ENCODE data around the gene AATK.
"Not testable (repeated sequence)": the region's sequence is repeated elsewhere in the genome, so short reads cannot be mapped to it uniquely, and the experiment has no call there.

AATK gene

DNA sequence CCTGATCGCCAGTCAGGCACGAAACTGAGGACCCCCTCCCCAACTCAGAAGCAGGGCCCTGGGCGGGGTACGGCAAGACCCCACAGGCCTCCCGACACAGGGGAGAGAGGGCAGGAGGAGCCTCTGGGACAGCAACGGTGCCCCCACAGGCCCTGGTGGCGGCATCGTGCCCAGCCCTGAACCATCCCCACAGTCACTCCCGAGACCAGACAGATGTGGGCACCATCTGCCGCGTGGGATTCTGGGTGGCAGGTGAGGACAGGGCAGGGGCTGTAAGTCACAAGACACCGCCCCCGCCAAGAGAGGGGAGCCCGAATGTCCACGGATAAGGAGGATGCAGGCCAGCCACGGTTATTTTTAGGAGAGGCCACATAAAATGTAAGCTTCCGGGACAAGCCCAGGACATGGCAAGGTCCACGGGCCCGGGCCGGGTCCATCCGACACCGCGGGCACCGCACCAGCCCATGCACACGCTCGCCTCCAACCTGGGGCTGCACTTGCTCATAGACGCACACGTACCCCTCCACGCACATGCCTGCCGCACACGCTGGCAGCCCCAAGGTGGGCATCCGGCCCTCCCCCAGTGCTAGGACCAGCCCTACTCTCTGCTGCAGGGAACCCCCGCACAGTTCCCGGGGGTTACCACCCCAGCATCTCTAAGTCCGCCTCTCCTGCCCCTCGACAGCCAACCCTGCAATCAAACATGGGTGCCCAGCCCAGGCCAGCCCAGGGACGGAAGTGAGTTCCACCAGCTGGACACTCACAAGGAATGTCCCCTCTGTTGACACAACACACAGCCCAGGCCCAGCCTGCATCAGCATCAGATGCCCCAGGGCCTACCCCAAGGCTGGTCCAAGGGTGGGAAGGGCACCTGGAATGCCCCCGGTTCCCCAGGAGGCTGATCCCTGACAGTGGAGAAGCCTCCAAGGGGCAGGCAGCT is 8.9 kb downstream of the AATK start:
- TF ChIP-seq YY1 (IDR thresholded peaks at IDR 0.05; ENCODE audit: insufficient read depth, insufficient read length) (no peak), SUZ12 (IDR thresholded peaks at IDR 0.05; ENCODE audit: extremely low read depth, insufficient read depth, insufficient read length) (no peak), ZNF274 (IDR thresholded peaks at IDR 0.05; ENCODE audit: low read depth, low read length) (no peak)
- no peak for DNase-seq (ENCODE audit: low read depth, low spot score)
- no peak overlapping the region for H3K4me3 ChIP-seq (ENCODE audit: insufficient read length, low read depth)
- H3K36me3 ChIP-seq (ENCODE audit: insufficient read depth, insufficient read length, low read length): no peaks in the 10 kb centered on the region
- no peaks in the 10 kb centered on the region for H3K9me3 ChIP-seq (ENCODE audit: insufficient read depth, low read length)
- H3K4me1 ChIP-seq (ENCODE audit: insufficient read depth, insufficient read length): peaks cover 2% of the 10 kb centered on the region
- H3K9ac ChIP-seq (ENCODE audit: insufficient read length, low read depth): no peak overlapping the region
- H3K27me3 ChIP-seq (ENCODE audit: insufficient read depth, insufficient read length): no peaks in the 10 kb centered on the region

DNA sequence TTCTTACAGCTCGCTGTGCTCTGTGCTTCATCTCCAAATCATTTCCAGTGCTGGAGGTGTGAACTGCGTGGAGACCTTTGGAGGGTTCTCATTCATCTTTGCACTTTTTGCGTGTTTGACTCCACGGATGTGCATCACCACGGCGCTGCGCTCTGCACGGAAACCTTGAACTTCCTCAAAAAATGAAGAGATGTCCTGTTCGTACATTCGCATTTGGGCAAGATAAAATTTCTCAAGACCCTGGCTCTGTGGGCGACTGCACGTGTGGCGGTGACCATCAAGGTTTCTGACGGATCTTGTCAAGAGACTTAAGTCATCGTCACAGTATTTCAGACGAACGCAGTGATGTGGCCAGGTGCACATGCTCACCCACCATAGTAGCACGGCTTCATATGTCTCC is 11.1 kb downstream of the AATK start:
- TF ChIP-seq YY1 (IDR thresholded peaks at IDR 0.05; ENCODE audit: insufficient read depth, insufficient read length): no peak
- no peak for TF ChIP-seq SUZ12 (IDR thresholded peaks at IDR 0.05; ENCODE audit: extremely low read depth, insufficient read depth, insufficient read length)
- no peak for TF ChIP-seq ZNF274 (IDR thresholded peaks at IDR 0.05; ENCODE audit: low read depth, low read length)
- DNase-seq (ENCODE audit: low read depth, low spot score): no peak
- no peaks in the 10 kb centered on the region for H3K9me3 ChIP-seq (ENCODE audit: insufficient read depth, low read length)
- H3K27me3 ChIP-seq (ENCODE audit: insufficient read depth, insufficient read length): no peaks in the 10 kb centered on the region
- no peak overlapping the region for H3K4me3 ChIP-seq (ENCODE audit: insufficient read length, low read depth)
- peaks cover 2% of the 10 kb centered on the region for H3K4me1 ChIP-seq (ENCODE audit: insufficient read depth, insufficient read length)
- no peak overlapping the region for H3K9ac ChIP-seq (ENCODE audit: insufficient read length, low read depth)
- no peaks in the 10 kb centered on the region for H3K36me3 ChIP-seq (ENCODE audit: insufficient read depth, insufficient read length, low read length)

DNA sequence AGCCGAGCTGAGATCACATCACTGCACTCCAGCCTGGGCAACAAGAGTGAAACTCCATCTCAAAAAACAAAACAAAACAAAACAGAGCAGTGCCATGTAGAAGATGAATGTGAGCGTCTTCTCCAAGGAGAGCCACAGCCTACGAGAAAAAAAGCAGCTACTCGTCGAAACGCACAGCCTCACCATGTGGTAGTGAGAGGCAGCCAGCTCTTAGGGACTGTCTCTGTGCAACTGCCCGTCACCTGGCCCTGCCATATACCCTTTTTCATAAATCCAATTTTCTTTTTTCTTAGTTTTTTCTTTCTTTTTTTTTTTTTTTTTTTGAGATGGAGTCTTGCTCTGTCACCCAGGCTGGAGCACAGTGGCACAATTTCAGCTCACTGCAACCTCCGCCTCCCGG is 12.0 kb downstream of the AATK start:
- H3K9me3 ChIP-seq (ENCODE audit: insufficient read depth, low read length); H3K4me3 ChIP-seq (ENCODE audit: insufficient read length, low read depth); H3K9ac ChIP-seq (ENCODE audit: insufficient read length, low read depth); H3K27me3 ChIP-seq (ENCODE audit: insufficient read depth, insufficient read length); DNase-seq (ENCODE audit: low read depth, low spot score); H3K4me1 ChIP-seq (ENCODE audit: insufficient read depth, insufficient read length); H3K36me3 ChIP-seq (ENCODE audit: insufficient read depth, insufficient read length, low read length): not testable (repeated sequence)

DNA sequence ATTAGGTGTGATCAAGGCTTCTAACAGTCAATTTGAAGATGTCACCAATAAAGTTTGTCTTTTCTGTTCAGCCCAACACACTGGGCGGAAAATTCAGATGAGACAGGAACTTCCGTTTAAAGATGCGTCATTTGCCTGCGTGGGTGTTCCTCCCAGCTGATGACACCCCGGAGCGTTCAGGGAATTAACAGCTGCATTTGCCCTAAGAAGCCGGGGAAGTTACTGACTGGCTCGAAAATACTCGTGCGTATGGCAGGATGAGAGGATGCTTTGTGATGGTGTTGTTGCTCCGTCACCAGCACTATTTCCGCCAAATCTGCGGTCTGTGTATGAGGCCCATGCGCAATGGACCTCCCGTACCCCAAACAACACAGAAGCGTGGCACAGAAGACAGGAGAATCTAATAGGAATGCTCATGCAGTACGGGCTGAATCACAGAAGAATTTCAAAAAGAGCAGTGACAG is 12.6 kb downstream of the AATK start:
- TF ChIP-seq SUZ12 (IDR thresholded peaks at IDR 0.05; ENCODE audit: extremely low read depth, insufficient read depth, insufficient read length) (no peak), YY1 (IDR thresholded peaks at IDR 0.05; ENCODE audit: insufficient read depth, insufficient read length) (no peak), ZNF274 (IDR thresholded peaks at IDR 0.05; ENCODE audit: low read depth, low read length) (no peak)
- no peaks in the 10 kb centered on the region for H3K9me3 ChIP-seq (ENCODE audit: insufficient read depth, low read length)
- DNase-seq (ENCODE audit: low read depth, low spot score): no peak
- peaks cover 8% of the 10 kb centered on the region for H3K4me1 ChIP-seq (ENCODE audit: insufficient read depth, insufficient read length)
- H3K27me3 ChIP-seq (ENCODE audit: insufficient read depth, insufficient read length): no peaks in the 10 kb centered on the region
- H3K4me3 ChIP-seq (ENCODE audit: insufficient read length, low read depth): no peak overlapping the region
- H3K36me3 ChIP-seq (ENCODE audit: insufficient read depth, insufficient read length, low read length): no peaks in the 10 kb centered on the region
- H3K9ac ChIP-seq (ENCODE audit: insufficient read length, low read depth): no peak overlapping the region

DNA sequence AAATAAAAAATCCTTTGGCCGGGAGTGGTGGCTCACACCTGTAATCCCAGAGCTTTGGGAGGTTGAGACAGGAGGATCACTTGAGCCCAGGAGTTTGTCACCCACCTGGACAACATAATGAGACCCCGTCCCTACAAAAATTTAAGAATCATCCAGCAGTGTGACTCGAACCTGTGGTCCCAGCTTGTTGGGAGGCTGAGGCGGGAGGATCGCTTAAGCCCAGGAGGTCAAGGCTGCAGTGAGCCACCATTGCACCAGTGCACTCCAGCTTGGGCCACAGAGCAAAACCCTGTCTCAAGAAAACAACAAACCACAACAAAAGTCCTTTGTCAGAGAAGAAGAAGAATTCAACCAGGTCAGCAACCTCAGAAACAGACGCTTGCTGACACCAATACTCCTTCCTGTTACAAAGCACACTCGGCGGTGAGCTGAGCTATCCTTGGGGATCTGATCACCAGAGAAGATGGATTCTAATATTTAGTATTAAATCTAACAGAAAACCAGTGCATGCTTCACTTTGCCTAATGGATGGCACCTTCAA is 13.7 kb downstream of the AATK start:
- H3K27me3 ChIP-seq (ENCODE audit: insufficient read depth, insufficient read length): no peaks in the 10 kb centered on the region
- TF ChIP-seq SUZ12 (IDR thresholded peaks at IDR 0.05; ENCODE audit: extremely low read depth, insufficient read depth, insufficient read length) (no peak), ZNF274 (IDR thresholded peaks at IDR 0.05; ENCODE audit: low read depth, low read length) (no peak), YY1 (IDR thresholded peaks at IDR 0.05; ENCODE audit: insufficient read depth, insufficient read length) (no peak)
- H3K4me1 ChIP-seq (ENCODE audit: insufficient read depth, insufficient read length): peaks cover 7% of the 10 kb centered on the region
- no peak overlapping the region for H3K4me3 ChIP-seq (ENCODE audit: insufficient read length, low read depth)
- DNase-seq (ENCODE audit: low read depth, low spot score): no peak
- H3K9me3 ChIP-seq (ENCODE audit: insufficient read depth, low read length): no peaks in the 10 kb centered on the region
- no peak overlapping the region for H3K9ac ChIP-seq (ENCODE audit: insufficient read length, low read depth)
- H3K36me3 ChIP-seq (ENCODE audit: insufficient read depth, insufficient read length, low read length): no peaks in the 10 kb centered on the region

DNA sequence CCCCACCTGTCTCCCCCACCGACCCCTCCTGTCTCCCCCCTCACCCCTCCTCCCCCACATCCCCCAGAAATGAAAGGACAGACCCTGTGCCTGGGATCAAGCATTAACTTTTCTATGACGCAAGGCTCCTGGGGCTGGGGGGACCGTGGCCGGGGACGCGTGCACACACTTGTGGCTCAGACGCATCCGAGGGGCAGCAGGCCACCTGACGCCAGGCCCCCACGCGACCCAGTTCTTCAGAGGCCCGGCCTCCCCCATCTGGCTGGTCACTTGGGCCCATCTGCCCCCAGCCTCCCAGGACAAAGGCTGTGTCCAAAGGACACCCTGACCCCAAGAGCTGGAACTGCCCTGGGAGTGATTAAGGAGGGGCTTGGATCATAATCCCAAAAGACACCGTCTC is 14.7 kb downstream of the AATK start:
- TF ChIP-seq SUZ12 (IDR thresholded peaks at IDR 0.05; ENCODE audit: extremely low read depth, insufficient read depth, insufficient read length) (no peak), ZNF274 (IDR thresholded peaks at IDR 0.05; ENCODE audit: low read depth, low read length) (no peak), YY1 (IDR thresholded peaks at IDR 0.05; ENCODE audit: insufficient read depth, insufficient read length) (no peak)
- H3K4me3 ChIP-seq (ENCODE audit: insufficient read length, low read depth): no peak overlapping the region
- no peaks in the 10 kb centered on the region for H3K9me3 ChIP-seq (ENCODE audit: insufficient read depth, low read length)
- H3K4me1 ChIP-seq (ENCODE audit: insufficient read depth, insufficient read length): peaks cover 7% of the 10 kb centered on the region
- H3K27me3 ChIP-seq (ENCODE audit: insufficient read depth, insufficient read length): no peaks in the 10 kb centered on the region
- DNase-seq (ENCODE audit: low read depth, low spot score): no peak
- H3K36me3 ChIP-seq (ENCODE audit: insufficient read depth, insufficient read length, low read length): no peaks in the 10 kb centered on the region
- no peak overlapping the region for H3K9ac ChIP-seq (ENCODE audit: insufficient read length, low read depth)

DNA sequence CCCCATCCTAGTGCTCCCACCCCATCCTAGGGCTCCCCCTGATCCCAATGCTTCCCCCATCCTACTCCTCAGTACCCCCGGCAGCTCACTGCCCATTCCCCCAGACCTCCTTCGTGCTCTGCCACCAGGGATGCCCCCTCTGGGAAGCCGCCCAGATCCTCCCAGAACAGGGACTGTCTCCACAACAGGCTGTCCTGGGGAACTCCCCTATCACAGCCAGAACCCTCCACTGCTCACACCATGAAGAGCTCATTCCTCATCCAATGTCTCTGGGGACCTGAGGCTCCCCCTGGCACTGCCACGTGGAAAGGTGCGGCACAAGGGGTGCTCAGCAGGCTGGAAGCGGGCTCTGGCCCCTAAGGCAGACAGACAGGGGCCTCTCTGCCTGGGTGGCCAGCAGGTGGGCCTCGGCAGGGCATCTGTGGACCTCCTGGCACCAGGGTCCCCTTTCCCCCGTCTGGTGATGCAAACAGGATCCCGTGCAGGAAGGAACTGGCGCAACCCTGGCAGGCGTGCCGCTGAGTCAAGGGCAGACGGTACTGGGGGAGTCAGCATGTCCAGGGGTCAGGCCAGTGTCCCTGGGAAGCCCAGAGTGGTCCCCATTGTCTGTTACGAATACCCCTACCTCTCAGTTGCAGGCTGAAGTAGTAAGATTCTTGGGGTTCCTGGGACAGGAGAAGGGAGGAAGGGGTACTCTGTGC is 15.5 kb downstream of the AATK start:
- no peaks in the 10 kb centered on the region for H3K27me3 ChIP-seq (ENCODE audit: insufficient read depth, insufficient read length)
- H3K4me1 ChIP-seq (ENCODE audit: insufficient read depth, insufficient read length): peaks cover 7% of the 10 kb centered on the region
- TF ChIP-seq ZNF274 (IDR thresholded peaks at IDR 0.05; ENCODE audit: low read depth, low read length) (no peak), YY1 (IDR thresholded peaks at IDR 0.05; ENCODE audit: insufficient read depth, insufficient read length) (no peak), SUZ12 (IDR thresholded peaks at IDR 0.05; ENCODE audit: extremely low read depth, insufficient read depth, insufficient read length) (no peak)
- no peak overlapping the region for H3K9ac ChIP-seq (ENCODE audit: insufficient read length, low read depth)
- H3K36me3 ChIP-seq (ENCODE audit: insufficient read depth, insufficient read length, low read length): no peaks in the 10 kb centered on the region
- H3K4me3 ChIP-seq (ENCODE audit: insufficient read length, low read depth): no peak overlapping the region
- no peak for DNase-seq (ENCODE audit: low read depth, low spot score)
- H3K9me3 ChIP-seq (ENCODE audit: insufficient read depth, low read length): no peaks in the 10 kb centered on the region

Measured in NT2/D1 (cell line).